GM23338 (cell line): ENCODE data around the gene PHETA2. TPM values are rescaled to one million over a fixed set of nuclear protein-coding genes. Genes with fewer than 3 reads are reported as not detected.

ENCODE experiments used
- CREB1 ChIP-seq: fragments of 250-450 bp; sonication (Bioruptor Pico); IDR thresholded peaks from 2 replicates; pipeline ENCODE4 v1.5.0; 2020; ENCODE audit warnings: low read depth, mild to moderate bottlenecking, moderate library complexity
- ETS1 ChIP-seq: IDR thresholded peaks from 2 replicates; pipeline ENCODE4 v1.6.1; 2016; ENCODE audit warnings: antibody characterized with exemption
- EZH2phosphoT487 ChIP-seq: fragments of 200-600 bp; sonication (generic); IDR thresholded peaks from one replicate; pipeline ENCODE4 v1.8.1; 2018; ENCODE audit warnings: antibody characterized with exemption; ENCODE audit not compliant: unreplicated experiment
- REST ChIP-seq: IDR thresholded peaks from one replicate; pipeline ENCODE4 v1.6.1; 2018; ENCODE audit warnings: antibody characterized with exemption; ENCODE audit not compliant: unreplicated experiment
- polyA plus RNA-seq: library from polyadenylated mRNA; unstranded; fragments of >200 nt; fragmentation: Nextera tagmentation; extraction: Ambion mirVana; gene quantifications from 2 replicates; pipeline ENCODE4 v1.2.1, GENCODE V29; 2016
- total RNA-seq: library from RNA; depleted of rRNA; stranded (reverse); fragments of >200 nt; shearing (Covaris generic); gene quantifications from 2 replicates; pipeline ENCODE4 v1.2.3, GENCODE V29; 2014
- TF ChIP-seq, protein P1 (sequence below): fragments of 250-450 bp; sonication (Bioruptor Pico); IDR thresholded peaks from 2 replicates; pipeline ENCODE4 v1.5.0; 2020; ENCODE audit warnings: mild to moderate bottlenecking, moderate library complexity

Gene PHETA2
- total and polyA plus RNA-seq, 2 experiments from 2014 or later = 4.5 to 7.6 TPM

DNA sequence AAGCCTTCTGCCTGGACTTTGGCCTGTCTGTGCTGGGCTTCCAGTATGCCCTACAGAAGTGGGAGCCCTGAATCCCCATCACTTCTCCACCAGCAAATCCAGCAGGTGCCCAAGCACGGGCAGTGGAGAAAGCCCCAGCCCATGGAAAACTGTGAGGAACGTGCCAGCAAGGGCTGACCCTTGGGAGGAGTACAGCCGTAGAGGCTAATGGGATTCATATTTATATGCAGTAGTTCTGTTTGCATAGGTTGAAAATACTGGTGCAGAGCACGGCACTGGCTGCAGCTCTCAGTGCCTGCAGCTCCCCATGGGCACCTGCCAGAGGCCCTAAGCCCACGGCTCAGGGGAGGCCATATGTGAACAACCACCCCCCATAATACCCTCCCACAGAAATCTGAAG, 13.6 kb upstream of the PHETA2 start (continued):
- TF ChIP-seq, protein P1, sequence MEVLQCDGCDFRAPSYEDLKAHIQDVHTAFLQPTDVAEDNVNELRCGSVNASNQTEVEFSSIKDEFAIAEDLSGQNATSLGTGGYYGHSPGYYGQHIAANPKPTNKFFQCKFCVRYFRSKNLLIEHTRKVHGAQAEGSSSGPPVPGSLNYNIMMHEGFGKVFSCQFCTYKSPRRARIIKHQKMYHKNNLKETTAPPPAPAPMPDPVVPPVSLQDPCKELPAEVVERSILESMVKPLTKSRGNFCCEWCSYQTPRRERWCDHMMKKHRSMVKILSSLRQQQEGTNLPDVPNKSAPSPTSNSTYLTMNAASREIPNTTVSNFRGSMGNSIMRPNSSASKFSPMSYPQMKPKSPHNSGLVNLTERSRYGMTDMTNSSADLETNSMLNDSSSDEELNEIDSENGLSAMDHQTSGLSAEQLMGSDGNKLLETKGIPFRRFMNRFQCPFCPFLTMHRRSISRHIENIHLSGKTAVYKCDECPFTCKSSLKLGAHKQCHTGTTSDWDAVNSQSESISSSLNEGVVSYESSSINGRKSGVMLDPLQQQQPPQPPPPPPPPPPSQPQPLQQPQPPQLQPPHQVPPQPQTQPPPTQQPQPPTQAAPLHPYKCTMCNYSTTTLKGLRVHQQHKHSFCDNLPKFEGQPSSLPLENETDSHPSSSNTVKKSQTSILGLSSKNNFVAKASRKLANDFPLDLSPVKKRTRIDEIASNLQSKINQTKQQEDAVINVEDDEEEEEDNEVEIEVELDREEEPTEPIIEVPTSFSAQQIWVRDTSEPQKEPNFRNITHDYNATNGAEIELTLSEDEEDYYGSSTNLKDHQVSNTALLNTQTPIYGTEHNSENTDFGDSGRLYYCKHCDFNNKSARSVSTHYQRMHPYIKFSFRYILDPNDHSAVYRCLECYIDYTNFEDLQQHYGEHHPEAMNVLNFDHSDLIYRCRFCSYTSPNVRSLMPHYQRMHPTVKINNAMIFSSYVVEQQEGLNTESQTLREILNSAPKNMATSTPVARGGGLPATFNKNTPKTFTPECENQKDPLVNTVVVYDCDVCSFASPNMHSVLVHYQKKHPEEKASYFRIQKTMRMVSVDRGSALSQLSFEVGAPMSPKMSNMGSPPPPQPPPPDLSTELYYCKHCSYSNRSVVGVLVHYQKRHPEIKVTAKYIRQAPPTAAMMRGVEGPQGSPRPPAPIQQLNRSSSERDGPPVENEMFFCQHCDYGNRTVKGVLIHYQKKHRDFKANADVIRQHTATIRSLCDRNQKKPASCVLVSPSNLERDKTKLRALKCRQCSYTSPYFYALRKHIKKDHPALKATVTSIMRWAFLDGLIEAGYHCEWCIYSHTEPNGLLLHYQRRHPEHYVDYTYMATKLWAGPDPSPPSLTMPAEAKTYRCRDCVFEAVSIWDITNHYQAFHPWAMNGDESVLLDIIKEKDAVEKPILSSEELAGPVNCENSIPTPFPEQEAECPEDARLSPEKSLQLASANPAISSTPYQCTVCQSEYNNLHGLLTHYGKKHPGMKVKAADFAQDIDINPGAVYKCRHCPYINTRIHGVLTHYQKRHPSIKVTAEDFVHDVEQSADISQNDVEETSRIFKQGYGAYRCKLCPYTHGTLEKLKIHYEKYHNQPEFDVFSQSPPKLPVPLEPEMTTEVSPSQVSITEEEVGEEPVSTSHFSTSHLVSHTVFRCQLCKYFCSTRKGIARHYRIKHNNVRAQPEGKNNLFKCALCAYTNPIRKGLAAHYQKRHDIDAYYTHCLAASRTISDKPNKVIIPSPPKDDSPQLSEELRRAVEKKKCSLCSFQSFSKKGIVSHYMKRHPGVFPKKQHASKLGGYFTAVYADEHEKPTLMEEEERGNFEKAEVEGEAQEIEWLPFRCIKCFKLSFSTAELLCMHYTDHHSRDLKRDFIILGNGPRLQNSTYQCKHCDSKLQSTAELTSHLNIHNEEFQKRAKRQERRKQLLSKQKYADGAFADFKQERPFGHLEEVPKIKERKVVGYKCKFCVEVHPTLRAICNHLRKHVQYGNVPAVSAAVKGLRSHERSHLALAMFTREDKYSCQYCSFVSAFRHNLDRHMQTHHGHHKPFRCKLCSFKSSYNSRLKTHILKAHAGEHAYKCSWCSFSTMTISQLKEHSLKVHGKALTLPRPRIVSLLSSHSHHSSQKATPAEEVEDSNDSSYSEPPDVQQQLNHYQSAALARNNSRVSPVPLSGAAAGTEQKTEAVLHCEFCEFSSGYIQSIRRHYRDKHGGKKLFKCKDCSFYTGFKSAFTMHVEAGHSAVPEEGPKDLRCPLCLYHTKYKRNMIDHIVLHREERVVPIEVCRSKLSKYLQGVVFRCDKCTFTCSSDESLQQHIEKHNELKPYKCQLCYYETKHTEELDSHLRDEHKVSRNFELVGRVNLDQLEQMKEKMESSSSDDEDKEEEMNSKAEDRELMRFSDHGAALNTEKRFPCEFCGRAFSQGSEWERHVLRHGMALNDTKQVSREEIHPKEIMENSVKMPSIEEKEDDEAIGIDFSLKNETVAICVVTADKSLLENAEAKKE (CRISPR knock-in tag) = no peak
- TF ChIP-seq EZH2phosphoT487 (no peak), REST (no peak), CREB1 (CRISPR knock-in tag) (no peak), ETS1 (no peak)
